GM23338 (cell line): ENCODE data around the gene BCKDHA. TPM values are rescaled to one million over a fixed set of nuclear protein-coding genes. Genes with fewer than 3 reads are reported as not detected.

Experiments
- ATAC-seq: fragments of 200-7000 bp; cut with Tn5 transposase; 3 replicates; pipeline ENCODE4 v1.9.1; 2020
- DNase-seq: peaks from one replicate; pipeline ENCODE4 v3.0.0-alpha.2; 2015; ENCODE audit warnings: low spot score
- H2AFZ ChIP-seq: fragments of 200-600 bp; sonication (generic); 2 replicates; pipeline ENCODE4 v1.8.0; 2016; ENCODE audit warnings: antibody characterized with exemption, mild to moderate bottlenecking, moderate library complexity
- H3F3A ChIP-seq: fragments of 200-600 bp; sonication (generic); replicated peaks from 2 replicates; pipeline ENCODE4 v1.8.0; 2017; ENCODE audit warnings: antibody characterized with exemption, mixed run types, low read depth
- H3K27ac ChIP-seq: fragments of 200-600 bp; sonication (generic); 2 replicates; pipeline ENCODE4 v1.6.1; 2016; ENCODE audit warnings: low read depth
- H3K27me3 ChIP-seq: fragments of 200-600 bp; sonication (generic); 2 replicates; pipeline ENCODE4 v1.8.0; 2016; ENCODE audit warnings: mild to moderate bottlenecking, mixed run types, moderate library complexity; ENCODE audit not compliant: insufficient read depth
- H3K36me3 ChIP-seq: fragments of 200-600 bp; sonication (generic); 2 replicates; pipeline ENCODE4 v1.8.0; 2016; ENCODE audit warnings: mild to moderate bottlenecking; ENCODE audit not compliant: insufficient read depth
- H3K4me1 ChIP-seq: fragments of 200-600 bp; sonication (generic); 2 replicates; pipeline ENCODE4 v1.8.0; 2016; ENCODE audit warnings: mild to moderate bottlenecking, moderate library complexity; ENCODE audit not compliant: insufficient read depth
- H3K4me2 ChIP-seq: fragments of 200-600 bp; sonication (generic); 2 replicates; pipeline ENCODE4 v1.7.1; 2017; ENCODE audit warnings: mixed run types
- H3K4me3 ChIP-seq: fragments of 200-600 bp; sonication (generic); 2 replicates; pipeline ENCODE4 v1.6.1; 2016; ENCODE audit warnings: mixed run types
- H3K79me2 ChIP-seq: fragments of 200-600 bp; sonication (generic); replicated peaks from 2 replicates; pipeline ENCODE4 v1.8.0; 2017; ENCODE audit warnings: mild to moderate bottlenecking; ENCODE audit not compliant: insufficient read depth
- H3K9me2 ChIP-seq: fragments of 200-600 bp; sonication (generic); 2 replicates; pipeline ENCODE4 v1.8.0; 2017; ENCODE audit not compliant: insufficient read depth
- H4K20me1 ChIP-seq: fragments of 200-600 bp; sonication (generic); replicated peaks from 2 replicates; pipeline ENCODE4 v1.8.0; 2017; ENCODE audit warnings: mild to moderate bottlenecking; ENCODE audit not compliant: insufficient read depth
- H3K27ac Mint-ChIP-seq: 2 replicates; pipeline ENCODE4 v1.8.0; 2020; ENCODE audit warnings: inconsistent platforms, mild to moderate bottlenecking, moderate library complexity, mixed read lengths
- H3K27me3 Mint-ChIP-seq: 3 replicates; pipeline ENCODE4 v1.8.0; 2022; ENCODE audit warnings: low read depth, mild to moderate bottlenecking, moderate library complexity, mixed read lengths, inconsistent platforms; ENCODE audit not compliant: insufficient read depth, poor library complexity
- H3K36me3 Mint-ChIP-seq: 3 replicates; pipeline ENCODE4 v1.8.0; 2021; ENCODE audit warnings: low read depth, mild to moderate bottlenecking, inconsistent platforms, moderate library complexity, mixed read lengths
- H3K4me1 Mint-ChIP-seq: 3 replicates; pipeline ENCODE4 v1.8.0; 2020; ENCODE audit warnings: mild to moderate bottlenecking, inconsistent platforms, mixed read lengths
- H3K4me3 Mint-ChIP-seq: 3 replicates; pipeline ENCODE4 v1.8.0; 2021; ENCODE audit warnings: moderate library complexity, mild to moderate bottlenecking, inconsistent platforms, mixed read lengths
- H3K9me3 Mint-ChIP-seq: 3 replicates; pipeline ENCODE4 v1.8.0; 2020; ENCODE audit warnings: moderate library complexity, mild to moderate bottlenecking, inconsistent platforms, mixed read lengths
- CREB1 ChIP-seq: fragments of 250-450 bp; sonication (Bioruptor Pico); IDR thresholded peaks from 2 replicates; pipeline ENCODE4 v1.5.0; 2020; ENCODE audit warnings: low read depth, mild to moderate bottlenecking, moderate library complexity
- CTCF ChIP-seq, 2 experiments: fragments of 200-600 bp in 1 of 2; sonication (generic) in 1 of 2; conservative IDR thresholded peaks; 2 replicates each; pipeline versions ENCODE4 v1.5.1 to v1.6.1; 2016 to 2017; ENCODE audit warnings: antibody characterized with exemption in 2 of 2, low read depth in 2 of 2, mild to moderate bottlenecking in 2 of 2, moderate library complexity in 1 of 2
- ETS1 ChIP-seq: IDR thresholded peaks from 2 replicates; pipeline ENCODE4 v1.6.1; 2016; ENCODE audit warnings: antibody characterized with exemption
- JUNB ChIP-seq: IDR thresholded peaks from one replicate; pipeline ENCODE4 v1.6.1; 2016; ENCODE audit warnings: antibody characterized with exemption; ENCODE audit not compliant: unreplicated experiment
- POLR2AphosphoS5 ChIP-seq: IDR thresholded peaks from 2 replicates; pipeline ENCODE4 v1.6.1; 2016; ENCODE audit warnings: antibody characterized with exemption, low read depth
- ZNF114 ChIP-seq: fragments of 250-450 bp; sonication (Bioruptor Pico); IDR thresholded peaks from 2 replicates; pipeline ENCODE4 v1.5.0; 2020; ENCODE audit warnings: mild to moderate bottlenecking, moderate library complexity
- polyA plus RNA-seq: library from polyadenylated mRNA; unstranded; fragments of >200 nt; fragmentation: Nextera tagmentation; extraction: Ambion mirVana; gene quantifications from 2 replicates; pipeline ENCODE4 v1.2.1, GENCODE V29; 2016
- total RNA-seq: library from RNA; depleted of rRNA; stranded (reverse); fragments of >200 nt; shearing (Covaris generic); gene quantifications from 2 replicates; pipeline ENCODE4 v1.2.3, GENCODE V29; 2014

The BCKDHA gene
- total and polyA plus RNA-seq, 2 experiments from 2014 or later, result 15.0 to 42.4 TPM

DNA sequence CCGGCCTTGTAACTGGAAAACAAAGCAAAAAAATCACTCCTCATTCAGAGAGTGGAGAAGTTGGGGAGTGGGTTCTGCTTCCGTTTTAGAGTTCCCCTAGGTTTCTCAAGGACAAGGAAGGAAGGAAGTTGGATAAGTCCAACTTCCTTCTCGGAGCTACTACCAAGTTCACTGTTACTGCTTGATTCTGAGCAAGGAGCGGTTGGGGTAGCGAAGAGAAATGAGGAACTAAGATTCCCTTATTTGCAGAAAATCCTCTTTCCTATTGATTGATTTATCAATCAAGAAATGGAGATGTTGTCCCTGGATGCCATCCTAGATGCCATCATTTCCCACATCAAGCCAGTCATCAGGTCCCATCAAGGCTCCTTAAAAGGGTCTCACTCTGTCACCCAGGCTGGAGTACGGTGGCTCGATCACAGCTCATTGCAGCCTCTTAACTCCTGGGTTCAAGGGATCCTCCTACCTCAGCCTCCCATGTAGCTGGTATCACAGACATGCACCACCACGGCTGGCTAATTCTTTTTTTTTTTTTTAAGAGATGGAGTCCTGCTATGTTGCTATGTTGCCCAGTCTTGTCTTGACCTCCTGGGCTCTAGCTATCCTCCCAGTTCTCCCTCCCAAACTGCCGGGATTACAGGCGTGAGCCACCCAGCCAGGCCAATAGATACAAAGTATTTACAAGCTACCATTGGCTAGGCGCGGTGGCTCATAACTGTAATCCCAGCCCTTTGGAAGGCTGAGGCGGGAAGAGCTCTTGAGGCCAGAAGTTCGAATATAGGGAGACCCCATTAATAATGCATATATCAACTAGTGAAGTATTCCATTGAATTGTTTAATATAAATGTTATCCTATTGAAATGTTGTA, 32.9 kb upstream of the BCKDHA start (continued):
- TF ChIP-seq CTCF (conservative IDR thresholded peaks at IDR 0.05; ENCODE audit: low read depth in 2 of 2) (no peak), ETS1 (no peak)

DNA sequence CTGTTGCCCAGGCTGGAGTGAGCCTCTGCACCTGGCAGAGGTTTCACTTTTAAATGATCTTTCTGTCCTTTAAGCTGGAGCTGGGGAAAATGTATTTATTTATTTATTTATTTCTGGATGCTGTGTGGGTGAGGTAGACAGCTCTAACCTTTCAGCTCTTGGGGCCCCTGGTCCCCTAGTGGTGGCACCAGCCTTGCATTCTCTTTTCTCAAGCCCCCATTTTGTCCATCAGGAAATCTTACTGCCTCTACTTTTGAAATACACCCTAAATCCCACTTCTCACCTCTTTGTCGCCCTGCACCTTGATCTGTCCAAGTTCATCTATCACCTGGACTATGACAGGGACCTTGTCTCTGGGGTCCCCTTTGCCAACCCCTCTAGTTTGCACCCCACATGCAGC, 31.5 kb upstream of the BCKDHA start:
- Histone ChIP-seq H3K9me2 (0 out of 2 replicates have a peak, but pooled peaks cover 4% of the 10 kb centered on the region), H3K4me1 (no peaks in the 10 kb centered on the region), H3K36me3 (no peaks in the 10 kb centered on the region), H3F3A (0 out of 2 replicates have a peak, but pooled peaks cover 4% of the 10 kb centered on the region), H3K4me3 (no peak overlapping the region), H2AFZ (no peak overlapping the region), H3K79me2 (peaks cover 6% of the 10 kb centered on the region; the same call in 1 of the 2 replicates), H3K27me3 (no peaks in the 10 kb centered on the region), H4K20me1 (no peaks in the 10 kb centered on the region), H3K4me2 (no peak overlapping the region), H3K27ac (no peak overlapping the region)
- DNase-seq (peak; percentile 67), ATAC-seq (no peak)
- Mint-ChIP-seq H3K4me3 (no peak overlapping the region), H3K4me1 (peaks cover 3% of the 10 kb centered on the region; the same call in 1 of the 3 replicates), H3K36me3 (no peaks in the 10 kb centered on the region), H3K27ac (no peak overlapping the region), H3K27me3 (peaks cover 5% of the 10 kb centered on the region), H3K9me3 (no peaks in the 10 kb centered on the region)
- TF ChIP-seq CTCF (conservative IDR thresholded peaks at IDR 0.05; ENCODE audit: low read depth in 2 of 2) (peak; percentile 27 to 48), POLR2AphosphoS5 (no peak)

GRCh38 chr19:41367848-41368301, 29.7 kb upstream of the BCKDHA start:
- Histone ChIP-seq H2AFZ (no peak overlapping the region), H3K27me3 (no peaks in the 10 kb centered on the region), H3K4me1 (no peaks in the 10 kb centered on the region), H3K4me3 (no peak overlapping the region), H3K36me3 (no peaks in the 10 kb centered on the region), H3K9me2 (0 out of 2 replicates have a peak, but pooled peaks cover 4% of the 10 kb centered on the region), H4K20me1 (no peaks in the 10 kb centered on the region), H3K27ac (no peak overlapping the region), H3K79me2 (peaks cover 6% of the 10 kb centered on the region; the same call in 1 of the 2 replicates), H3K4me2 (no peak overlapping the region), H3F3A (no peaks in the 10 kb centered on the region)
- DNase-seq, result no peak
- no peaks in the 10 kb centered on the region for H3K36me3 Mint-ChIP-seq
- no peaks in the 10 kb centered on the region for H3K9me3 Mint-ChIP-seq
- no peak overlapping the region for H3K27ac Mint-ChIP-seq
- ATAC-seq, result no peak
- H3K4me3 Mint-ChIP-seq, result no peak overlapping the region
- peaks cover 11% of the 10 kb centered on the region for H3K27me3 Mint-ChIP-seq
- peaks cover 3% of the 10 kb centered on the region; the same call in 1 of the 3 replicates for H3K4me1 Mint-ChIP-seq
- TF ChIP-seq ZNF114 (CRISPR knock-in tag) (no peak), CREB1 (CRISPR knock-in tag) (no peak), JUNB (no peak)
